HCT116 (cell line): ENCODE data around the gene VPS33A. TPM values are rescaled to one million over a fixed set of nuclear protein-coding genes. Genes with fewer than 3 reads are reported as not detected.
"Not testable (repeated sequence)": the region's sequence is repeated elsewhere in the genome, so short reads cannot be mapped to it uniquely, and the experiment has no call there.

ENCODE experiments used
- ATAC-seq: fragments of 200-7000 bp; cut with Tn5 transposase; 2 replicates; pipeline ENCODE4 v1.9.1; 2020; ENCODE audit warnings: mild to moderate bottlenecking, moderate library complexity
- BruUV-seq: library from RNA; stranded (reverse); fragments of 400-500 nt; replicated peaks from 2 replicates; lab custom pipeline; 2021; lab: Mats Ljungman, UMichigan
- CTCF ChIA-PET: fragments of 300-600 bp; sonication (Branson Sonifier 250); formaldehyde crosslinking; loops from one replicate; lab custom pipeline; 2021; ENCODE audit warnings: antibody characterized with exemption; lab: Charles Lee
- POLR2A ChIA-PET: fragments of 300-600, 350-600 bp; sonication (Branson Sonifier 250); formaldehyde crosslinking; loops from one replicate; lab custom pipeline; 2021; ENCODE audit warnings: antibody characterized with exemption; lab: Charles Lee
- RAD21 ChIA-PET, 2 experiments: fragments of 300-600 bp; sonication (Branson Sonifier 250); formaldehyde crosslinking; loops; one replicate each; lab custom pipeline; 2023; ENCODE audit warnings: low total read pairs in 2 of 2; ENCODE audit not compliant: uncharacterized antibody in 2 of 2, unreplicated experiment in 2 of 2, low non-redundant PET in 1 of 2; lab: Charles Lee
- DNase-seq: peaks from one replicate; pipeline ENCODE4 v3.0.0-alpha.2; 2010; ENCODE audit warnings: low read depth, low spot score
- H2AFZ ChIP-seq: fragments of 200-600 bp; shearing (Covaris generic), sonication (generic); 2 replicates; pipeline ENCODE4 v1.6.1; 2017; ENCODE audit warnings: low read depth, mixed run types, mixed read lengths, antibody characterized with exemption, low read length; ENCODE audit not compliant: poor library complexity, severe bottlenecking
- H3K27ac ChIP-seq: 2 replicates; pipeline ENCODE4 v1.5.1; 2012; ENCODE audit warnings: low read depth, low read length
- H3K27me3 ChIP-seq: fragments of 200-600 bp; sonication (generic); 2 replicates; pipeline ENCODE4 v1.6.1; 2016; ENCODE audit warnings: mixed run types, low read length, mixed read lengths; ENCODE audit not compliant: insufficient read depth
- H3K36me3 ChIP-seq, 2 experiments: fragments of 200-500 bp in 1 of 2; fragments of 200-600 bp in 1 of 2; sonication (Bioruptor generic) in 1 of 2; sonication (generic) in 1 of 2; 2 replicates each; pipeline versions ENCODE4 v1.5.1 to v1.6.1; 2014 to 2016; ENCODE audit warnings: low read length in 2 of 2, inconsistent platforms in 1 of 2, mixed read lengths in 1 of 2, mixed run types in 1 of 2; ENCODE audit not compliant: insufficient read depth in 2 of 2, control insufficient read depth in 1 of 2
- H3K4me1 ChIP-seq, 2 experiments: fragments of 200-600 bp in 1 of 2; sonication (generic) in 1 of 2; 2 replicates each; pipeline versions ENCODE4 v1.5.1 to v1.6.1; 2012 to 2017; ENCODE audit warnings: low read length in 2 of 2, inconsistent platforms in 1 of 2, mild to moderate bottlenecking in 1 of 2, mixed read lengths in 1 of 2, mixed run types in 1 of 2, moderate library complexity in 1 of 2; ENCODE audit not compliant: insufficient read depth in 2 of 2, control insufficient read depth in 1 of 2
- H3K4me2 ChIP-seq: fragments of 200-600 bp; sonication (generic); 2 replicates; pipeline ENCODE4 v1.6.1; 2017; ENCODE audit warnings: mixed run types, low read length, mixed read lengths
- H3K4me3 ChIP-seq, 2 experiments: fragments of 200-600 bp in 1 of 2; sonication (generic) in 1 of 2; replicated peaks in 1 of 2; 2 replicates each; pipeline ENCODE4 v1.5.1; 2011 to 2016; ENCODE audit warnings: low read length in 2 of 2, control low read depth in 1 of 2, low read depth in 1 of 2, mild to moderate bottlenecking in 1 of 2, mixed read lengths in 1 of 2, mixed run types in 1 of 2
- H3K79me2 ChIP-seq: fragments of 200-600 bp; sonication (generic); 2 replicates; pipeline ENCODE4 v1.6.1; 2017; ENCODE audit warnings: mild to moderate bottlenecking, mixed run types, low read length, moderate library complexity, mixed read lengths; ENCODE audit not compliant: insufficient read depth
- H3K9ac ChIP-seq: fragments of 200-600 bp; sonication (generic); 2 replicates; pipeline ENCODE4 v1.6.1; 2016; ENCODE audit warnings: low read length, mixed read lengths
- H3K9me2 ChIP-seq: fragments of 200-600 bp; sonication (generic), shearing (Covaris generic); 2 replicates; pipeline ENCODE4 v1.6.1; 2017; ENCODE audit warnings: mixed run types, mild to moderate bottlenecking, moderate library complexity; ENCODE audit not compliant: insufficient read depth
- H3K9me3 ChIP-seq, 2 experiments: fragments of 200-500 bp in 1 of 2; fragments of 200-600 bp in 1 of 2; sonication (Bioruptor generic) in 1 of 2; sonication (generic) in 1 of 2; 2 replicates each; pipeline ENCODE4 v1.6.1; 2014 to 2017; ENCODE audit warnings: low read length in 2 of 2, mixed read lengths in 2 of 2, inconsistent platforms in 1 of 2, low read depth in 1 of 2, mild to moderate bottlenecking in 1 of 2, mixed run types in 1 of 2, moderate library complexity in 1 of 2; ENCODE audit not compliant: control insufficient read depth in 1 of 2, insufficient read depth in 1 of 2
- H4K20me1 ChIP-seq: fragments of 200-600 bp; sonication (generic), shearing (Covaris generic); 2 replicates; pipeline ENCODE4 v1.6.1; 2017; ENCODE audit warnings: mixed run types, mild to moderate bottlenecking, moderate library complexity; ENCODE audit not compliant: insufficient read depth
- ELF1 ChIP-seq: IDR thresholded peaks from 2 replicates; pipeline ENCODE4 v1.6.1; 2012; ENCODE audit warnings: low read depth, borderline replicate concordance
- EZH2 ChIP-seq: fragments of 200-600 bp; sonication (generic); IDR thresholded peaks from 2 replicates; pipeline ENCODE4 v1.6.1; 2017; ENCODE audit warnings: antibody characterized with exemption, mixed run types
- EZH2phosphoT487 ChIP-seq: fragments of 200-600 bp; IDR thresholded peaks from 2 replicates; pipeline ENCODE4 v1.6.1; 2018; ENCODE audit warnings: antibody characterized with exemption, borderline replicate concordance
- POLR2A ChIP-seq: IDR thresholded peaks from 2 replicates; pipeline ENCODE4 v1.7.0; 2011; ENCODE audit warnings: borderline replicate concordance; ENCODE audit not compliant: insufficient read depth, insufficient read length; ENCODE audit errors: extremely low read depth
- RAD21 ChIP-seq: IDR thresholded peaks from 2 replicates; pipeline ENCODE4 v1.6.1; 2012; ENCODE audit warnings: low read depth, mild to moderate bottlenecking
- ZNF274 ChIP-seq: fragments of 200-500 bp; sonication (Bioruptor generic); IDR thresholded peaks from 2 replicates; pipeline ENCODE4 v1.6.1; 2014; ENCODE audit warnings: mild to moderate bottlenecking, low read depth, low read length, inconsistent platforms
- intact Hi-C: fragments of 100-400 bp; cut with micrococcal nuclease; formaldehyde crosslinking; loops from 2 replicates; pipeline ENCODE4 v1.10.0; 2022
- total RNA-seq: library from RNA; stranded (reverse); gene quantifications from one replicate; pipeline ENCODE4 v1.2.1, GENCODE V29; 2021; ENCODE audit not compliant: unreplicated experiment
- TF ChIP-seq, protein P1 (sequence below), 3 experiments: fragments of 200-600 bp in 1 of 3; sonication (generic) in 1 of 3; IDR thresholded peaks in 2 of 3; conservative IDR thresholded peaks in 1 of 3; 2 replicates each; pipeline ENCODE4 v1.5.1; 2012 to 2017; ENCODE audit warnings: low read depth in 2 of 3, low read length in 2 of 3, antibody characterized with exemption in 1 of 3, borderline replicate concordance in 1 of 3, control low read depth in 1 of 3, mild to moderate bottlenecking in 1 of 3, mixed read lengths in 1 of 3, mixed run types in 1 of 3, moderate library complexity in 1 of 3; ENCODE audit not compliant: insufficient read depth in 1 of 3

The VPS33A gene
- total RNA-seq, 1 experiment from 2014 or later, result 19.4 TPM

DNA sequence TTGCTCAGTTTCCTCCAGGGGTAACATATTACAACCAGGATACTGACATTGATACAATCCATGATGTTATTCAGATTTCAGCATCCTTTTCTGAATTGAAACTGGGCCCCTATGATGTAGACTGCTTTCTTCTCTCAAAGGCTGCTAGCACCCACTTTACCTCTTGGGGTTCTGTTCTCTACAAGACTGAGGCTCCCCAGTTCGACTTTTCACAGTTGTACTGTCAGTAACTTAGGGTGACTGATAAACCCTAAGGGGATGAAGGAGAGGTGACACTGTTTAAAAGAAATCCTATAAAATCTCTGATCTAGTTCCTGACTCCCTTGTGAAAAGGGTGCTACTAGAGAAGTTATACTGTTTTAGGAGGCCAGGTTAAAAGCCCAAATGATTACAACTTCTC, 818 bp downstream of the VPS33A start:
- Histone ChIP-seq H3K9me3 (no peaks in the 10 kb centered on the region), H3K9ac (peak overlapping the region; percentile 69), H3K4me2 (peak overlapping the region; percentile 81), H3K79me2 (peaks cover 16% of the 10 kb centered on the region), H2AFZ (no peak overlapping the region), H3K27me3 (no peaks in the 10 kb centered on the region), H3K9me2 (no peaks in the 10 kb centered on the region), H4K20me1 (no peaks in the 10 kb centered on the region), H3K36me3 (peaks cover 5% of the 10 kb centered on the region in 2 experiments; a peak in 2 of 4 replicates), H3K4me3 (peak overlapping the region; percentile 91 to 95), H3K4me1 (peaks cover 9 to 16% of the 10 kb centered on the region in 2 experiments; a peak in 3 of 4 replicates), H3K27ac (peak overlapping the region; percentile 72)
- DNase-seq (no peak), ATAC-seq (no peak)
- intact Hi-C loops, result no loop called here
- BruUV-seq, result no TSS peak
- POLR2A ChIA-PET, result no interaction called here
- CTCF ChIA-PET, result no interaction called here
- RAD21 ChIA-PET, result no interaction called here
- TF ChIP-seq ELF1 (no peak), RAD21 (no peak), POLR2A (no peak), EZH2 (no peak), ZNF274 (no peak), EZH2phosphoT487 (no peak)
- TF ChIP-seq, protein P1, sequence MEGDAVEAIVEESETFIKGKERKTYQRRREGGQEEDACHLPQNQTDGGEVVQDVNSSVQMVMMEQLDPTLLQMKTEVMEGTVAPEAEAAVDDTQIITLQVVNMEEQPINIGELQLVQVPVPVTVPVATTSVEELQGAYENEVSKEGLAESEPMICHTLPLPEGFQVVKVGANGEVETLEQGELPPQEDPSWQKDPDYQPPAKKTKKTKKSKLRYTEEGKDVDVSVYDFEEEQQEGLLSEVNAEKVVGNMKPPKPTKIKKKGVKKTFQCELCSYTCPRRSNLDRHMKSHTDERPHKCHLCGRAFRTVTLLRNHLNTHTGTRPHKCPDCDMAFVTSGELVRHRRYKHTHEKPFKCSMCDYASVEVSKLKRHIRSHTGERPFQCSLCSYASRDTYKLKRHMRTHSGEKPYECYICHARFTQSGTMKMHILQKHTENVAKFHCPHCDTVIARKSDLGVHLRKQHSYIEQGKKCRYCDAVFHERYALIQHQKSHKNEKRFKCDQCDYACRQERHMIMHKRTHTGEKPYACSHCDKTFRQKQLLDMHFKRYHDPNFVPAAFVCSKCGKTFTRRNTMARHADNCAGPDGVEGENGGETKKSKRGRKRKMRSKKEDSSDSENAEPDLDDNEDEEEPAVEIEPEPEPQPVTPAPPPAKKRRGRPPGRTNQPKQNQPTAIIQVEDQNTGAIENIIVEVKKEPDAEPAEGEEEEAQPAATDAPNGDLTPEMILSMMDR (IDR thresholded peaks at IDR 0.05 in 2 of 3, conservative IDR thresholded peaks at IDR 0.05 in 1 of 3; ENCODE audit: borderline replicate concordance in 1 of 3, insufficient read depth in 1 of 3, low read depth in 2 of 3, low read length in 2 of 3), result no peak

DNA sequence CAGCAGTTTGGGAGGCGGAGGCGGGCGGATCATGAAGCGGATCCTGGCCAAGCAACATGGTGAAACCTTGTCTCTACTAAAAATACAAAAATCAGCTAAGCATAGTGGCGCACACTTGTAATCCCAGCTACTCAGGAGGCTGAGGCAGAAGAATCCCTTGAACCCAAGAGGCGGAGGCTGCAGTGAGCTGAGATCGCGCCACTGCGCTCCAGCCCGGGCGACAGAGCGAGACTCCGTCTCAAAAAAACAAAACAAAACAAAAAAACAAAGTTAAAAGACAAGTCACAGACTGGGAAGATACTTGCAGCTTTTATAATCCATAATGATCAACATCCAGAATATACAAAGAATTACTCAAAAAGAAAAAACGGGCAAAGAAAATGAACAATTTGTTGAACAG, 5.6 kb downstream of the VPS33A start:
- BruUV-seq, H3K4me2 ChIP-seq, H3K27ac ChIP-seq, DNase-seq, RAD21 ChIA-PET, intact Hi-C loops, H3K9ac ChIP-seq, H3K27me3 ChIP-seq, H4K20me1 ChIP-seq, H3K36me3 ChIP-seq, ATAC-seq, H2AFZ ChIP-seq, POLR2A ChIA-PET, CTCF ChIA-PET, H3K4me3 ChIP-seq, H3K9me2 ChIP-seq, H3K4me1 ChIP-seq, H3K9me3 ChIP-seq: not testable (repeated sequence)
- H3K79me2 ChIP-seq, result peaks cover 12% of the 10 kb centered on the region; the same call in 1 of the 2 replicates

DNA sequence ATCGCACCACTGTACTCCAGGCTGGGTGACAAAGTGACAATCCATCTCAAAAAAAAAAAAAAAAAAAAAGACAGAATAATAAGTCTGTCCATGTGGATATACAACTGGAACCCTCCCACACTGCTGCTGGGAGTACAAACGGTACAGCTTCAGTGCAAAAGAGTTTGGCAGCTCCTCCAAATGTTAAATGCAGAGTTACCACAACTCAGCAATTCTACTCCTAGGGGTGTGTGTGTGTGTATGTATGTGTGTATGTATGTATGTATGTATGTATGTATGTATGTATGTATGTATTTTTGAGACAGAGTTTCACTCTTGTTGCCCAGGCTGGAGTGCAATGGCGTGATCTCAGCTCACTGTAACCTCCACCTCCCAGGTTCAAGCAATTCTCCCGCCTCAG, 7.4 kb downstream of the VPS33A start:
- H2AFZ ChIP-seq, H3K27me3 ChIP-seq, POLR2A ChIA-PET, H3K4me1 ChIP-seq, H3K27ac ChIP-seq, H3K9ac ChIP-seq, H3K79me2 ChIP-seq, intact Hi-C loops, CTCF ChIA-PET, H3K9me3 ChIP-seq, H3K36me3 ChIP-seq, H3K4me3 ChIP-seq, H3K9me2 ChIP-seq, ATAC-seq, BruUV-seq, DNase-seq, RAD21 ChIA-PET, H3K4me2 ChIP-seq, H4K20me1 ChIP-seq: not testable (repeated sequence)
